Measurements from ENCODE around the gene S100A4.

S100A4 gene

GRCh38 chr1:153547560-153548551 lies 2.2 kb upstream of the S100A4 start:
- DNase-seq (ENCODE audit: low spot score): no peak
- in situ Hi-C loops (cut with MboI; ENCODE audit: low pct_unique_long_range_greater_than_20kb, low sequenced_read_pairs, unreplicated experiment): no loop called here
- no peak for TF ChIP-seq CTCF (IDR thresholded peaks at IDR 0.05; ENCODE audit: extremely low read depth, insufficient read depth, missing control alignments)

GRCh38 chr1:153546796-153547559 lies 1.4 kb upstream of the S100A4 start:
- TF ChIP-seq CTCF (IDR thresholded peaks at IDR 0.05; ENCODE audit: extremely low read depth, insufficient read depth, missing control alignments): no peak
- in situ Hi-C loops (cut with MboI; ENCODE audit: low pct_unique_long_range_greater_than_20kb, low sequenced_read_pairs, unreplicated experiment): no loop called here
- no peak for DNase-seq (ENCODE audit: low spot score)

GRCh38 chr1:153546371-153546770 lies 765 bp upstream of the S100A4 start:
- in situ Hi-C loops (cut with MboI; ENCODE audit: low pct_unique_long_range_greater_than_20kb, low sequenced_read_pairs, unreplicated experiment): no loop called here
- DNase-seq (ENCODE audit: low spot score): no peak
- no peak for TF ChIP-seq CTCF (IDR thresholded peaks at IDR 0.05; ENCODE audit: extremely low read depth, insufficient read depth, missing control alignments)

GRCh38 chr1:153544453-153545066 lies 1.0 kb downstream of the S100A4 start:
- no peak for TF ChIP-seq CTCF (IDR thresholded peaks at IDR 0.05; ENCODE audit: extremely low read depth, insufficient read depth, missing control alignments)
- in situ Hi-C loops (cut with MboI; ENCODE audit: low pct_unique_long_range_greater_than_20kb, low sequenced_read_pairs, unreplicated experiment): no loop called here
- DNase-seq (ENCODE audit: low spot score): no peak

GRCh38 chr1:153543736-153544135 lies 1.9 kb downstream of the S100A4 start:
- in situ Hi-C loops (cut with MboI; ENCODE audit: low pct_unique_long_range_greater_than_20kb, low sequenced_read_pairs, unreplicated experiment): no loop called here
- DNase-seq (ENCODE audit: low spot score): no peak
- no peak for TF ChIP-seq CTCF (IDR thresholded peaks at IDR 0.05; ENCODE audit: extremely low read depth, insufficient read depth, missing control alignments)

- in situ Hi-C loops (cut with MboI; ENCODE audit: low pct_unique_long_range_greater_than_20kb, low sequenced_read_pairs, unreplicated experiment): no loop called here
- DNase-seq (ENCODE audit: low spot score): no peak
- no peak for TF ChIP-seq CTCF (IDR thresholded peaks at IDR 0.05; ENCODE audit: extremely low read depth, insufficient read depth, missing control alignments)
Measured at GRCh38 chr1:153542956-153543711, 2.5 kb downstream of the S100A4 start.

All from GM13977 (cell line).